Upper lobe of left lung (tissue), 4 donors: Measurements from ENCODE around the gene CYP26B1.

Experiments
- CTCF ChIP-seq, 6 experiments: fragments of 450-650 bp in 4 of 6; fragments of 200-600 bp in 2 of 6; sonication (generic) in 2 of 6; IDR thresholded peaks; one replicate each; pipeline ENCODE4 v1.5.1; 2016 to 2019; ENCODE audit warnings: antibody characterized with exemption in 6 of 6
- EP300 ChIP-seq, 4 donors: sonication (generic); formaldehyde crosslinking; IDR thresholded peaks; one replicate each; pipeline ENCODE4 v1.5.1; 2017; ENCODE audit warnings: antibody characterized with exemption in 4 of 4, control low read depth in 2 of 4
- POLR2A ChIP-seq, 4 donors: fragments of 450-650 bp; IDR thresholded peaks; one replicate each; pipeline ENCODE4 v1.5.1; 2016 to 2017; ENCODE audit warnings: antibody characterized with exemption in 4 of 4, mild to moderate bottlenecking in 2 of 4
- POLR2AphosphoS5 ChIP-seq, 2 donors: sonication (generic); formaldehyde crosslinking; IDR thresholded peaks; one replicate each; pipeline ENCODE4 v1.5.1; 2017; ENCODE audit warnings: antibody characterized with exemption in 2 of 2

GRCh38 chr2:72112981-72113846 is 34.4 kb downstream of the CYP26B1 start:
- TF ChIP-seq POLR2A (IDR thresholded peaks at IDR 0.05) = no peak
- no peak for TF ChIP-seq EP300 (IDR thresholded peaks at IDR 0.05)
- TF ChIP-seq CTCF (IDR thresholded peaks at IDR 0.05) = no peak
- no peak for TF ChIP-seq POLR2AphosphoS5 (IDR thresholded peaks at IDR 0.05)
